Liver (tissue), 9 donors: ENCODE results near the gene MED31. TPM values are rescaled to one million over a fixed set of nuclear protein-coding genes. Genes with fewer than 3 reads are reported as not detected.
"Not testable (repeated sequence)": the region's sequence is repeated elsewhere in the genome, so short reads cannot be mapped to it uniquely, and the experiment has no call there.

Experiments used
- DNase-seq: peaks from one replicate; pipeline ENCODE4 v3.0.0-alpha.2; 2017; ENCODE audit warnings: low spot score
- H3K27ac ChIP-seq, 2 donors: one replicate each; pipeline ENCODE4 v1.7.0; 2013; ENCODE audit warnings: inconsistent platforms in 2 of 2, low read length in 2 of 2, control low read depth in 1 of 2, low read depth in 1 of 2, mild to moderate bottlenecking in 1 of 2
- H3K27me3 ChIP-seq, 4 donors: one replicate each; pipeline versions ENCODE4 v1.6.1 to v1.7.0; 2013; ENCODE audit warnings: low read length in 3 of 4, inconsistent platforms in 1 of 4, mild to moderate bottlenecking in 1 of 4, moderate library complexity in 1 of 4; ENCODE audit not compliant: control insufficient read depth in 4 of 4, insufficient read depth in 4 of 4
- H3K36me3 ChIP-seq, 4 donors: one replicate each; pipeline versions ENCODE4 v1.6.1 to v1.7.0; 2013; ENCODE audit warnings: low read length in 3 of 4, mild to moderate bottlenecking in 3 of 4, low read depth in 1 of 4, moderate library complexity in 1 of 4; ENCODE audit not compliant: control insufficient read depth in 4 of 4, insufficient read depth in 3 of 4
- H3K4me1 ChIP-seq, 4 donors: one replicate each; pipeline versions ENCODE4 v1.6.1 to v1.7.0; 2013; ENCODE audit warnings: low read length in 3 of 4, mild to moderate bottlenecking in 3 of 4, moderate library complexity in 1 of 4; ENCODE audit not compliant: control insufficient read depth in 4 of 4, insufficient read depth in 4 of 4
- H3K4me3 ChIP-seq, 3 donors: one replicate each; pipeline versions ENCODE4 v1.6.1 to v1.7.0; 2013; ENCODE audit warnings: low read length in 3 of 3, control low read depth in 1 of 3, low read depth in 1 of 3, mild to moderate bottlenecking in 1 of 3
- H3K9ac ChIP-seq, 2 donors: one replicate each; pipeline ENCODE4 v1.7.0; 2013; ENCODE audit warnings: low read length in 2 of 2, mild to moderate bottlenecking in 2 of 2, moderate library complexity in 2 of 2, control low read depth in 1 of 2, low read depth in 1 of 2
- H3K9me3 ChIP-seq, 4 donors: one replicate each; pipeline versions ENCODE4 v1.6.1 to v1.7.0; 2013; ENCODE audit warnings: low read length in 3 of 4; ENCODE audit not compliant: control insufficient read depth in 4 of 4
- ATF3 ChIP-seq: IDR thresholded peaks from 2 replicates; pipeline ENCODE4 v1.6.1; 2016; ENCODE audit warnings: antibody characterized with exemption
- CTCF ChIP-seq: fragments of 150-350 bp; IDR thresholded peaks from 2 replicates; pipeline ENCODE4 v1.5.1; 2017; ENCODE audit warnings: improper control_type of control experiment, low read depth, low read length; ENCODE audit not compliant: missing input control
- EGR1 ChIP-seq, 2 donors: IDR thresholded peaks; 2 replicates each; pipeline ENCODE4 v1.6.1; 2016 to 2018; ENCODE audit warnings: antibody characterized with exemption in 2 of 2, low read depth in 2 of 2
- FOXA1 ChIP-seq: IDR thresholded peaks from 2 replicates; pipeline ENCODE4 v1.6.1; 2016; ENCODE audit warnings: antibody characterized with exemption
- FOXA2 ChIP-seq: IDR thresholded peaks from 2 replicates; pipeline ENCODE4 v1.6.1; 2016; ENCODE audit warnings: antibody characterized with exemption
- GABPA ChIP-seq, 2 donors: IDR thresholded peaks in 1 of 2; conservative IDR thresholded peaks in 1 of 2; 2 replicates each; pipeline ENCODE4 v1.6.1; 2016; ENCODE audit warnings: antibody characterized with exemption in 2 of 2, mild to moderate bottlenecking in 1 of 2, moderate library complexity in 1 of 2
- HNF4A ChIP-seq, 2 donors: conservative IDR thresholded peaks; 2 replicates each; pipeline ENCODE4 v1.6.1; 2016; ENCODE audit warnings: antibody characterized with exemption in 2 of 2, mild to moderate bottlenecking in 2 of 2
- HNF4G ChIP-seq: IDR thresholded peaks from 2 replicates; pipeline ENCODE4 v1.6.1; 2016; ENCODE audit warnings: antibody characterized with exemption
- JUND ChIP-seq, 2 donors: IDR thresholded peaks; 2 replicates each; pipeline ENCODE4 v1.6.1; 2016; ENCODE audit warnings: antibody characterized with exemption in 2 of 2
- MAX ChIP-seq: IDR thresholded peaks from 2 replicates; pipeline ENCODE4 v1.6.1; 2016; ENCODE audit warnings: antibody characterized with exemption
- NR2F2 ChIP-seq: IDR thresholded peaks from 2 replicates; pipeline ENCODE4 v1.6.1; 2016; ENCODE audit warnings: antibody characterized with exemption
- RAD21 ChIP-seq, 2 donors: IDR thresholded peaks; 2 replicates each; pipeline ENCODE4 v1.6.1; 2016; ENCODE audit warnings: antibody characterized with exemption in 2 of 2, mild to moderate bottlenecking in 2 of 2
- REST ChIP-seq: IDR thresholded peaks from 2 replicates; pipeline ENCODE4 v1.6.1; 2016; ENCODE audit warnings: antibody characterized with exemption, mild to moderate bottlenecking
- SP1 ChIP-seq: IDR thresholded peaks from 2 replicates; pipeline ENCODE4 v1.6.1; 2018; ENCODE audit warnings: antibody characterized with exemption, mild to moderate bottlenecking
- TAF1 ChIP-seq: conservative IDR thresholded peaks from 2 replicates; pipeline ENCODE4 v1.6.1; 2016; ENCODE audit warnings: antibody characterized with exemption, mild to moderate bottlenecking
- YY1 ChIP-seq: IDR thresholded peaks from 2 replicates; pipeline ENCODE4 v1.6.1; 2016; ENCODE audit warnings: antibody characterized with exemption, mild to moderate bottlenecking
- WGBS: extraction: QIAGEN DNeasy Blood & Tissue Kit; methylation state at CpG from one replicate; pipeline ENCODE4 v1.1.7; 2013; 5-methylcytosine and 5-hydroxymethylcytosine counted together
- polyA plus RNA-seq, 2 donors: library from polyadenylated mRNA; stranded (reverse) in 1 of 2; unstranded in 1 of 2; fragments of 200-250 nt in 1 of 2; fragments of >200 nt in 1 of 2; fragmentation: Nextera tagmentation in 1 of 2; extraction: Ambion mirVana in 1 of 2; gene quantifications; one replicate each; pipeline versions ENCODE4 v1.2.1 to v1.2.3, GENCODE V29; 2013 to 2015
- total RNA-seq, 2 donors: library from RNA; depleted of rRNA; stranded (reverse); fragments of >200 nt; gene quantifications; one replicate each; pipeline ENCODE4 v1.2.3, GENCODE V29; 2014
- donor health status: healthy.
- donor health status: healthy.
- donor health status: healthy.
- donor health status: healthy.
- donor health status: healthy.

Gene MED31
- total and polyA plus RNA-seq, 4 donors, result 6.9 to 29.8 (median 8.7) TPM

GRCh38 chr17:6691958-6692357, 40.6 kb upstream of the MED31 start:
- H3K9me3 ChIP-seq, H3K27ac ChIP-seq, H3K9ac ChIP-seq, H3K4me3 ChIP-seq, DNase-seq, H3K27me3 ChIP-seq: not testable (repeated sequence)
- Histone ChIP-seq H3K36me3 (peaks cover 9 to 76% (median 59%) of the 10 kb centered on the region in 4 donors), H3K4me1 (peaks cover 0 to 27% (median 17%) of the 10 kb centered on the region in 4 donors)
- 83% methylated on average over 6 of the region's 6 CpGs for WGBS

GRCh38 chr17:6691546-6691945, 40.1 kb upstream of the MED31 start:
- H3K4me3 ChIP-seq, result no peak overlapping the region
- H3K9me3 ChIP-seq, result no peaks in the 10 kb centered on the region
- H3K27ac ChIP-seq, result no peak overlapping the region
- no peak for TF ChIP-seq NR2F2
- TF ChIP-seq EGR1 (IDR thresholded peaks at IDR 0.05; ENCODE audit: low read depth in 2 of 2), result no peak
- TF ChIP-seq ATF3, result no peak
- no peak for TF ChIP-seq FOXA1
- no peak for TF ChIP-seq CTCF
- no peak for TF ChIP-seq MAX
- TF ChIP-seq JUND (IDR thresholded peaks at IDR 0.05), result no peak
- TF ChIP-seq YY1, result no peak
- no peak for TF ChIP-seq GABPA (IDR thresholded peaks at IDR 0.05 in 1 of 2, conservative IDR thresholded peaks at IDR 0.05 in 1 of 2)
- no peak for DNase-seq
- peaks cover 8 to 72% (median 55%) of the 10 kb centered on the region in 4 donors for H3K36me3 ChIP-seq
- no peak overlapping the region for H3K9ac ChIP-seq
- WGBS, result 86% methylated on average over 3 of the region's 3 CpGs
- peaks cover under 1 to 27% (median 19%) of the 10 kb centered on the region in 4 donors for H3K4me1 ChIP-seq
- H3K27me3 ChIP-seq, result no peaks in the 10 kb centered on the region

- Histone ChIP-seq H3K27ac (no peak overlapping the region), H3K9ac (no peak overlapping the region), H3K9me3 (no peaks in the 10 kb centered on the region), H3K27me3 (no peaks in the 10 kb centered on the region), H3K36me3 (peaks cover 8 to 64% (median 46%) of the 10 kb centered on the region in 4 donors), H3K4me1 (peaks cover 1 to 33% (median 24%) of the 10 kb centered on the region in 4 donors), H3K4me3 (no peak overlapping the region)
- WGBS, result 84% methylated on average over 11 of the region's 11 CpGs
- DNase-seq, result no peak
- TF ChIP-seq TAF1, result no peak
- TF ChIP-seq ATF3, result no peak
- no peak for TF ChIP-seq GABPA (IDR thresholded peaks at IDR 0.05 in 1 of 2, conservative IDR thresholded peaks at IDR 0.05 in 1 of 2)
- no peak for TF ChIP-seq HNF4G
- no peak for TF ChIP-seq SP1
- no peak for TF ChIP-seq FOXA2
- TF ChIP-seq RAD21 (IDR thresholded peaks at IDR 0.05), result no peak
- TF ChIP-seq HNF4A (conservative IDR thresholded peaks at IDR 0.05), result no peak
- no peak for TF ChIP-seq NR2F2
- no peak for TF ChIP-seq YY1
- no peak for TF ChIP-seq CTCF
- TF ChIP-seq JUND (IDR thresholded peaks at IDR 0.05), result no peak
- TF ChIP-seq REST, result no peak
- TF ChIP-seq FOXA1, result no peak
- no peak for TF ChIP-seq MAX
- no peak for TF ChIP-seq EGR1 (IDR thresholded peaks at IDR 0.05; ENCODE audit: low read depth in 2 of 2)
Observed at GRCh38 chr17:6690641-6691040, 39.2 kb upstream of the MED31 start.
